Testis (tissue), 3 donors: ENCODE data around the gene TMEM97. TPM values are rescaled to one million over a fixed set of nuclear protein-coding genes. Genes with fewer than 3 reads are reported as not detected.

Experiments used
- DNase-seq: peaks from one replicate; pipeline ENCODE4 v3.0.0-alpha.2; 2019
- H3K27ac ChIP-seq, 2 donors: fragments of 200-600 bp; sonication (generic); one replicate each; pipeline ENCODE4 v1.5.1; 2019
- H3K27me3 ChIP-seq: fragments of 200-600 bp; sonication (generic); one replicate; pipeline ENCODE4 v1.5.1; 2019
- H3K36me3 ChIP-seq: fragments of 200-600 bp; sonication (generic); one replicate; pipeline ENCODE4 v1.5.1; 2017; ENCODE audit warnings: low read depth; ENCODE audit errors: missing control alignments
- H3K4me1 ChIP-seq: fragments of 200-600 bp; sonication (generic); one replicate; pipeline ENCODE4 v1.5.1; 2019
- H3K4me3 ChIP-seq, 2 donors: fragments of 200-600 bp; sonication (generic); one replicate each; pipeline ENCODE4 v1.5.1; 2017 to 2019
- H3K9me3 ChIP-seq: fragments of 200-600 bp; sonication (generic); one replicate; pipeline ENCODE4 v1.5.1; 2017
- POLR2A ChIP-seq: fragments of 450-650 bp; IDR thresholded peaks from one replicate; pipeline ENCODE4 v1.6.1; 2017; ENCODE audit warnings: antibody characterized with exemption, mild to moderate bottlenecking, moderate library complexity
- WGBS, 2 donors: methylation state at CpG; one replicate each; pipeline ENCODE4 v1.1.5; 2018; 5-methylcytosine and 5-hydroxymethylcytosine counted together
- intact Hi-C: fragments of 100-400 bp; cut with DNase I; formaldehyde crosslinking; loops from one replicate; pipeline ENCODE4 v1.15.1; 2023; ENCODE audit warnings: low total_unique reads
- polyA plus RNA-seq: library from polyadenylated mRNA; stranded (reverse); fragments of 350-450 nt; fragmentation: Illumina TruSeq; extraction: RNeasy Lipid Tissue Mini Kit (QIAGEN cat#74804); gene quantifications from one replicate; pipeline ENCODE4 v1.2.3, GENCODE V29; 2014; ENCODE audit warnings: low read depth, low replicate concordance; ENCODE audit not compliant: insufficient read depth
- total RNA-seq, 2 donors: library from RNA; depleted of rRNA; stranded (reverse); fragments of >200 nt; gene quantifications; one replicate each; pipeline ENCODE4 v1.2.3, GENCODE V29; 2016
- TF ChIP-seq, protein P1 (sequence below), 3 experiments: fragments of 450-650 bp in 2 of 3; fragments of 200-600 bp in 1 of 3; sonication (generic) in 1 of 3; IDR thresholded peaks; one replicate each; pipeline ENCODE4 v1.5.1; 2016 to 2019; ENCODE audit warnings: antibody characterized with exemption in 3 of 3, mild to moderate bottlenecking in 2 of 3, moderate library complexity in 1 of 3

Gene TMEM97
- total and polyA plus RNA-seq, 3 donors from 2014 or later, result 108 to 139 (median 118) TPM

DNA sequence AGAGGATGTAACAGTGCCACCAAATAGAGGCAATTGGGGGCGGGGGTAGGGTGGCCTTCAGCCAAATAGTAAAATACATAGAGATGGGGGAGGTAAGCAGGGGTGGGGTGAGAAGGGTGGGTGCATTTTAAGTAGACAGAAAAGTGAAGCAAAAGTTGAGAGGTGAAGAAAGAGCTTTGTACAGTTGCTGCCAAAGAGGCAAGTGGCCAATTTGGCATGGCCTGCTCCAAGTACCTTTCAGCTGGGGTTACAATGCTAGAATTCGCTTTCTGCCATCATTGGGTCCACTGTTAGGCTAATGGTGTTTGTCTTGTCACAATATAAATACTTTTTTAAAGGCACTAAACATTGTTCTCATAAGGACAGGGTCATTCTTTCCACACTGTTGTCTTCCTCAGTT, 5.2 kb upstream of the TMEM97 start:
- intact Hi-C loops, result no loop called here
- no peak overlapping the region for H3K27ac ChIP-seq
- no peak overlapping the region for H3K4me3 ChIP-seq
- H3K9me3 ChIP-seq, result no peaks in the 10 kb centered on the region
- WGBS, 2 donors, result 87 to 91% methylated on average over 2 of the region's 2 CpGs
- H3K27me3 ChIP-seq, result no peaks in the 10 kb centered on the region
- H3K36me3 ChIP-seq, result no peaks in the 10 kb centered on the region
- peaks cover 18% of the 10 kb centered on the region for H3K4me1 ChIP-seq
- DNase-seq, result no peak
- TF ChIP-seq, protein P1, sequence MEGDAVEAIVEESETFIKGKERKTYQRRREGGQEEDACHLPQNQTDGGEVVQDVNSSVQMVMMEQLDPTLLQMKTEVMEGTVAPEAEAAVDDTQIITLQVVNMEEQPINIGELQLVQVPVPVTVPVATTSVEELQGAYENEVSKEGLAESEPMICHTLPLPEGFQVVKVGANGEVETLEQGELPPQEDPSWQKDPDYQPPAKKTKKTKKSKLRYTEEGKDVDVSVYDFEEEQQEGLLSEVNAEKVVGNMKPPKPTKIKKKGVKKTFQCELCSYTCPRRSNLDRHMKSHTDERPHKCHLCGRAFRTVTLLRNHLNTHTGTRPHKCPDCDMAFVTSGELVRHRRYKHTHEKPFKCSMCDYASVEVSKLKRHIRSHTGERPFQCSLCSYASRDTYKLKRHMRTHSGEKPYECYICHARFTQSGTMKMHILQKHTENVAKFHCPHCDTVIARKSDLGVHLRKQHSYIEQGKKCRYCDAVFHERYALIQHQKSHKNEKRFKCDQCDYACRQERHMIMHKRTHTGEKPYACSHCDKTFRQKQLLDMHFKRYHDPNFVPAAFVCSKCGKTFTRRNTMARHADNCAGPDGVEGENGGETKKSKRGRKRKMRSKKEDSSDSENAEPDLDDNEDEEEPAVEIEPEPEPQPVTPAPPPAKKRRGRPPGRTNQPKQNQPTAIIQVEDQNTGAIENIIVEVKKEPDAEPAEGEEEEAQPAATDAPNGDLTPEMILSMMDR (IDR thresholded peaks at IDR 0.05), result no peak
- TF ChIP-seq POLR2A, result no peak

DNA sequence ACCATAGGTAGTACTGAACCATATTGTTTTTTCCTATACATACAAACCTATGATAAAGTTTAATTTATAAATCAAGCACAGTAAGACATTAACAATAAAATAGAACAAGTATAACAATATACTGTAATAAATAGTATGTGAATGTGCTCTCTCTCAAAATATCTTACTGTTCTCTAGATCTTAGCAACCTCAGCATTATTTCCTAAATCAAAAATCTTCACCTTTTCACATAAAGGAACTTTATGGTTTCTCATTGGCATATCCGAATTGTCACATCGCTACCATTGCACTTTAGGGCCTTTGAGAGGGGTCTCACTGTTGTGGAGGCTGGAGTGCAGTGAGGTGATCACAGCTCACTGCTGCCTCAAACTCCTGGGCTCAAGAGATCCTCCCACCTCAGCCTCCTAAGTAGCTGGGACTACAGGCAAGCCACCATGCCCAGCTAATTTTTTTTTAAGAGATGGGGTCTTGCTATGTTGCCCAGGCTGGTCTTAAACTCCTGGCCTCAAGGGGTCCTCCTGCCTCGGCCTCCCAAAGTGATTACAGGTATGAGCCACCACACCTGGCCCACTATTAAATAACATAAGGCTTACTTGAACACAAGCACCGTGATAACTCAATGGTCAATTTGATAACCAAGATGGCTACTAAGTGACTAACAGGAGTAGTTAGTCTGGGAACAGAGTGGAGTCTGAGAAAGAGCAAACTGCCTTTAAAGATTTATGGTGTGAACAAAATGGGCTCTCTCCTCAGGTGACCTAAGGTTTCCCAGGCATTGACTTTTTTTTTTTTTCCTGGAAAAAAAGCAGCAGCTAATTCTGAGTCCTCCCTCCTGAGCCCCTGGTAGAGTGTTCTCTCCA, 2.9 kb upstream of the TMEM97 start:
- TF ChIP-seq, protein P1 (IDR thresholded peaks at IDR 0.05), result no peak
- TF ChIP-seq POLR2A, result no peak
- Histone ChIP-seq H3K27ac (peak overlapping the region in 1 of 2 donors; percentile 92), H3K27me3 (no peaks in the 10 kb centered on the region), H3K9me3 (no peaks in the 10 kb centered on the region), H3K36me3 (no peaks in the 10 kb centered on the region), H3K4me3 (no peak overlapping the region), H3K4me1 (peaks cover 29% of the 10 kb centered on the region)
- DNase-seq, result peak; percentile 12
- 83 to 87% methylated on average over 4 of the region's 4 CpGs for WGBS, 2 donors
- intact Hi-C loops, result no loop called here

GRCh38 chr17:28317099-28317965, 1.7 kb upstream of the TMEM97 start:
- Histone ChIP-seq H3K27ac (peak overlapping the region; percentile 26 to 92), H3K27me3 (no peaks in the 10 kb centered on the region), H3K4me3 (peak overlapping the region in 1 of 2 donors; percentile 76), H3K4me1 (peaks cover 29% of the 10 kb centered on the region), H3K36me3 (no peaks in the 10 kb centered on the region), H3K9me3 (no peaks in the 10 kb centered on the region)
- no peak for TF ChIP-seq POLR2A
- TF ChIP-seq, protein P1 (IDR thresholded peaks at IDR 0.05), result no peak
- peak; percentile 20 for DNase-seq
- 49 to 53% methylated on average over 21 of the region's 21 CpGs for WGBS, 2 donors
- intact Hi-C loops, result no loop called here

GRCh38 chr17:28317966-28318758, 838 bp upstream of the TMEM97 start:
- DNase-seq, result no peak
- peaks cover 29% of the 10 kb centered on the region for H3K4me1 ChIP-seq
- 12 to 13% methylated on average over 26 to 40 of the region's 40 CpGs for WGBS, 2 donors
- H3K4me3 ChIP-seq, result peak overlapping the region; percentile 76
- intact Hi-C loops, result no loop called here
- no peaks in the 10 kb centered on the region for H3K27me3 ChIP-seq
- TF ChIP-seq POLR2A, result no peak
- TF ChIP-seq, protein P1 (IDR thresholded peaks at IDR 0.05), result no peak
- H3K9me3 ChIP-seq, result no peaks in the 10 kb centered on the region
- H3K27ac ChIP-seq, result peak overlapping the region; percentile 71 to 92
- no peaks in the 10 kb centered on the region for H3K36me3 ChIP-seq
